DOHH2 (cell line): Measurements from ENCODE around the gene DNAH3.

Experiments
- H3F3A ChIP-seq: fragments of 200-600 bp; sonication (generic), shearing (Covaris generic); 2 replicates; pipeline ENCODE4 v1.6.0; 2016; ENCODE audit warnings: antibody characterized with exemption, mild to moderate bottlenecking; ENCODE audit not compliant: control insufficient read depth, insufficient read depth
- H3K27ac ChIP-seq: fragments of 200-600 bp; sonication (generic); 2 replicates; pipeline ENCODE4 v1.5.1; 2014; ENCODE audit warnings: low read depth, mild to moderate bottlenecking, low read length, moderate library complexity
- H3K27me3 ChIP-seq: fragments of 200-600 bp; sonication (generic); 2 replicates; pipeline ENCODE4 v1.6.1; 2014; ENCODE audit warnings: mild to moderate bottlenecking, low read length, mixed read lengths; ENCODE audit not compliant: control insufficient read depth
- H3K36me3 ChIP-seq: fragments of 200-600 bp; sonication (generic); 2 replicates; pipeline ENCODE4 v1.6.1; 2014; ENCODE audit warnings: mild to moderate bottlenecking, low read length, moderate library complexity, mixed read lengths; ENCODE audit not compliant: control insufficient read depth
- H3K4me1 ChIP-seq: fragments of 200-600 bp; sonication (generic); 2 replicates; pipeline ENCODE4 v1.6.1; 2014; ENCODE audit warnings: mild to moderate bottlenecking, low read length, mixed read lengths; ENCODE audit not compliant: control insufficient read depth
- H3K4me2 ChIP-seq: fragments of 200-600 bp; sonication (generic); 2 replicates; pipeline ENCODE4 v1.6.0; 2014; ENCODE audit warnings: mild to moderate bottlenecking, low read length, moderate library complexity
- H3K4me3 ChIP-seq: fragments of 200-600 bp; sonication (generic); 2 replicates; pipeline ENCODE4 v1.5.1; 2014; ENCODE audit warnings: mild to moderate bottlenecking, low read length, mixed read lengths
- H3K79me2 ChIP-seq: fragments of 200-600 bp; sonication (generic); 2 replicates; pipeline ENCODE4 v1.6.1; 2014; ENCODE audit warnings: mild to moderate bottlenecking, low read length, mixed read lengths; ENCODE audit not compliant: control insufficient read depth
- H3K9me2 ChIP-seq: fragments of 200-600 bp; sonication (generic); replicated peaks from 2 replicates; pipeline ENCODE4 v1.6.1; 2014; ENCODE audit warnings: mild to moderate bottlenecking, low read length, mixed read lengths; ENCODE audit not compliant: control insufficient read depth
- H3K9me3 ChIP-seq: fragments of 200-600 bp; sonication (generic); 2 replicates; pipeline ENCODE4 v1.6.1; 2014; ENCODE audit warnings: antibody characterized with exemption, low read length, mixed read lengths; ENCODE audit not compliant: control insufficient read depth, insufficient read depth
- H4K20me1 ChIP-seq: fragments of 200-600 bp; sonication (generic); 2 replicates; pipeline ENCODE4 v1.6.0; 2014; ENCODE audit warnings: low read depth, mild to moderate bottlenecking, antibody characterized with exemption, low read length, moderate library complexity; ENCODE audit not compliant: control insufficient read depth, insufficient read depth
- EZH2phosphoT487 ChIP-seq: fragments of 200-600 bp; sonication (generic); IDR thresholded peaks from 2 replicates; pipeline ENCODE4 v1.6.1; 2017; ENCODE audit warnings: borderline replicate concordance, mild to moderate bottlenecking, antibody characterized with exemption, low read length, moderate library complexity, mixed read lengths
- TF ChIP-seq, protein P1 (sequence below): fragments of 200-600 bp; sonication (generic); IDR thresholded peaks from one replicate; pipeline ENCODE4 v1.5.1; 2014; ENCODE audit warnings: antibody characterized with exemption, mild to moderate bottlenecking, low read depth, low read length; ENCODE audit not compliant: poor library complexity, severe bottlenecking

Gene DNAH3

DNA sequence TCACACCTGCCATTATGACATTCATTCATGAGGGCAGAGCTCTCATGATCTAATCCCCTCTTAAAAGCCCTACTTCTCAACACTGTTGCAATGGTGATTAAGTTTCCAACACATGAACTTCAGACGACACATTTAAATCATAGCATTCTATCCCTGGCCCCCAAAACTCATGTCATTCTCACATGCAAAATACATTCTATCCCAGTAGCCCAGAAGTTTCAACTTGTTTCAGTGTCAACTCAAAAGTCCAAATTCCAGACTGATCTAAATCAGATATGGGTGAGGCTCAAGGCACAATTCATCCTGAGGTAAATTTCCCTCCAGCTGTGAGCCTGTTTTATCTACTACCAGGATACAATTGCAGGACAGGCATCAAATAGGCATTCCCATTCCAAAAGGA is 224.9 kb downstream of the DNAH3 start:
- Histone ChIP-seq H3F3A (no peaks in the 10 kb centered on the region), H3K27ac (no peak overlapping the region), H3K4me1 (no peaks in the 10 kb centered on the region), H3K9me3 (no peaks in the 10 kb centered on the region), H3K27me3 (no peaks in the 10 kb centered on the region), H3K36me3 (peaks cover 9% of the 10 kb centered on the region; the same call in 1 of the 2 replicates), H3K79me2 (no peaks in the 10 kb centered on the region), H3K4me2 (no peak overlapping the region), H3K4me3 (no peak overlapping the region), H4K20me1 (no peaks in the 10 kb centered on the region), H3K9me2 (no peaks in the 10 kb centered on the region)
- TF ChIP-seq, protein P1, sequence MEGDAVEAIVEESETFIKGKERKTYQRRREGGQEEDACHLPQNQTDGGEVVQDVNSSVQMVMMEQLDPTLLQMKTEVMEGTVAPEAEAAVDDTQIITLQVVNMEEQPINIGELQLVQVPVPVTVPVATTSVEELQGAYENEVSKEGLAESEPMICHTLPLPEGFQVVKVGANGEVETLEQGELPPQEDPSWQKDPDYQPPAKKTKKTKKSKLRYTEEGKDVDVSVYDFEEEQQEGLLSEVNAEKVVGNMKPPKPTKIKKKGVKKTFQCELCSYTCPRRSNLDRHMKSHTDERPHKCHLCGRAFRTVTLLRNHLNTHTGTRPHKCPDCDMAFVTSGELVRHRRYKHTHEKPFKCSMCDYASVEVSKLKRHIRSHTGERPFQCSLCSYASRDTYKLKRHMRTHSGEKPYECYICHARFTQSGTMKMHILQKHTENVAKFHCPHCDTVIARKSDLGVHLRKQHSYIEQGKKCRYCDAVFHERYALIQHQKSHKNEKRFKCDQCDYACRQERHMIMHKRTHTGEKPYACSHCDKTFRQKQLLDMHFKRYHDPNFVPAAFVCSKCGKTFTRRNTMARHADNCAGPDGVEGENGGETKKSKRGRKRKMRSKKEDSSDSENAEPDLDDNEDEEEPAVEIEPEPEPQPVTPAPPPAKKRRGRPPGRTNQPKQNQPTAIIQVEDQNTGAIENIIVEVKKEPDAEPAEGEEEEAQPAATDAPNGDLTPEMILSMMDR: no peak
- no peak for TF ChIP-seq EZH2phosphoT487

DNA sequence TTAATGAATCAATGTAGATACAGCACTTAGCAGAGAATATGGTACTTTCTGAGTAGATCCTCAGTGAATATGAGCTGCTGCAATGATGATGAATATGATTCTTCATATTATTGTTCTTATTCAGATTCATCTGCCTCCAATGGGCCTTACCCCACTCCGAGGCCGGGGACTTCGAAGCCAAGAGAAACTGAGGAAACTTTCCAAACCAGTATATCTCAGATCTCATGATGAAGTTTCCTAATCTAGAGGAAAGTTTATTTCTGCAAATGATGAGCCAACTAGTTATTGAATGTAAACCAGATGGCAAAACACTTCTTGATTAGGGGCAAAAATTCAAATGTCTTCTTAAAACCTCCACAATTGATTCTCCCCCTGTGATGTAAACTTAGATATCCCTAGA is 226.8 kb downstream of the DNAH3 start:
- no peak overlapping the region for H3K4me3 ChIP-seq
- no peaks in the 10 kb centered on the region for H3K9me3 ChIP-seq

DNA sequence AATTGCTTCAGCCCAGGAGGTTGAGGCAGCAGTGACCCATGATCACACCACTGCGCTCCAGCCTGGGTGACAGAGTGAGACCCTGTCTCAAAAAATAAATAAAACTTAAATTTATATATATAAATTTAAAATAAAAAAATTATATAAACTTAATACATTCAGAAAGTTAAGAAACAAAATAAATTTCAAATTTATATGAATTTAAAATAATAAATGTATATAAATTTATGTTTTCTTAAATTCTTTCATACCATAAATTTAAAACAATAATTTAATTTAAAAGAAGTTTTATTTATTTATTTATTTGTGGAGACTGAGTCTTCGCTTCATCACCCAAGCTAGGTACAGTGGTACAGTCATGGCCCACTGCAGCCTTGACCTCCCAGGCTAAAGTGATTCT is 229.8 kb downstream of the DNAH3 start:
- Histone ChIP-seq H3K9me2 (no peaks in the 10 kb centered on the region), H3K4me2 (no peak overlapping the region), H3K4me1 (peaks cover 16% of the 10 kb centered on the region), H3K27me3 (no peaks in the 10 kb centered on the region), H3K4me3 (no peak overlapping the region), H3F3A (no peaks in the 10 kb centered on the region), H3K79me2 (peaks cover 8% of the 10 kb centered on the region), H3K9me3 (no peaks in the 10 kb centered on the region), H3K36me3 (peaks cover 21% of the 10 kb centered on the region), H4K20me1 (no peaks in the 10 kb centered on the region), H3K27ac (no peak overlapping the region)
- TF ChIP-seq, protein P1: no peak
- no peak for TF ChIP-seq EZH2phosphoT487

More for the DNA sequence above, 226.8 kb downstream of the DNAH3 start:
- Histone ChIP-seq H3K27ac (no peak overlapping the region), H3F3A (no peaks in the 10 kb centered on the region), H3K79me2 (no peaks in the 10 kb centered on the region), H4K20me1 (no peaks in the 10 kb centered on the region), H3K4me1 (no peaks in the 10 kb centered on the region), H3K4me2 (no peak overlapping the region), H3K36me3 (peaks cover 14% of the 10 kb centered on the region), H3K9me2 (no peaks in the 10 kb centered on the region), H3K27me3 (no peaks in the 10 kb centered on the region)
- TF ChIP-seq EZH2phosphoT487: no peak
- TF ChIP-seq, protein P1: no peak
